GM18505 (cell line): ENCODE data around the gene CXCL14.
A peak's percentile ranks its signal among the peaks of the same experiment; 100 is the strongest.

ENCODE experiments used
- ATAC-seq: cut with Tn5 transposase; IDR thresholded peaks from one replicate; pipeline ENCODE4 v1.9.1; 2021; ENCODE audit not compliant: unreplicated experiment
- POLR2A ChIP-seq: IDR thresholded peaks from 4 replicates; pipeline ENCODE4 v1.6.1; 2011; ENCODE audit warnings: borderline replicate concordance; ENCODE audit not compliant: insufficient read depth, insufficient read length; ENCODE audit errors: extremely low read depth

Gene CXCL14

GRCh38 chr5:135568246-135568645 lies 10.5 kb downstream of the CXCL14 start:
- no peak for TF ChIP-seq POLR2A
- no peak for ATAC-seq

DNA sequence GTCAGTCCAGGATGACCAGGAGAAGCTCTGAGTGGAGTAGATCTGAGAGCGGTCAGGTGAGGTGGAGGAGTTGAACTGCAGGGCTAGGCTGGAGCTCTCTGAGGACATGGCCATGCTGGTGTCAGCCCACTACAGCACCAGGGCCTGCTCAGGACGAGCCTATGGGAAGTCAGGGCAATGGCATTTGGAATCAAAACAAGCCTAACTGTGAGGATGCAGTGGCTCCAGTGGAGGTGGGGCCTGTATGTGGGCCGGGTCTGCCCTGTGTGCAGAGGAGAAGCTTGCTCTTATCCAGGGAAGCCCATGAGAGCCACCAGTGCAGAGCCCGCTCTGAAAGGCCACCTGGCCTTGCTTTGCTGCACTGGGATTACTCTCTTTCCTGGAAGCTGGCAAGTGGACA lies 11.1 kb downstream of the CXCL14 start:
- no peak for TF ChIP-seq POLR2A

DNA sequence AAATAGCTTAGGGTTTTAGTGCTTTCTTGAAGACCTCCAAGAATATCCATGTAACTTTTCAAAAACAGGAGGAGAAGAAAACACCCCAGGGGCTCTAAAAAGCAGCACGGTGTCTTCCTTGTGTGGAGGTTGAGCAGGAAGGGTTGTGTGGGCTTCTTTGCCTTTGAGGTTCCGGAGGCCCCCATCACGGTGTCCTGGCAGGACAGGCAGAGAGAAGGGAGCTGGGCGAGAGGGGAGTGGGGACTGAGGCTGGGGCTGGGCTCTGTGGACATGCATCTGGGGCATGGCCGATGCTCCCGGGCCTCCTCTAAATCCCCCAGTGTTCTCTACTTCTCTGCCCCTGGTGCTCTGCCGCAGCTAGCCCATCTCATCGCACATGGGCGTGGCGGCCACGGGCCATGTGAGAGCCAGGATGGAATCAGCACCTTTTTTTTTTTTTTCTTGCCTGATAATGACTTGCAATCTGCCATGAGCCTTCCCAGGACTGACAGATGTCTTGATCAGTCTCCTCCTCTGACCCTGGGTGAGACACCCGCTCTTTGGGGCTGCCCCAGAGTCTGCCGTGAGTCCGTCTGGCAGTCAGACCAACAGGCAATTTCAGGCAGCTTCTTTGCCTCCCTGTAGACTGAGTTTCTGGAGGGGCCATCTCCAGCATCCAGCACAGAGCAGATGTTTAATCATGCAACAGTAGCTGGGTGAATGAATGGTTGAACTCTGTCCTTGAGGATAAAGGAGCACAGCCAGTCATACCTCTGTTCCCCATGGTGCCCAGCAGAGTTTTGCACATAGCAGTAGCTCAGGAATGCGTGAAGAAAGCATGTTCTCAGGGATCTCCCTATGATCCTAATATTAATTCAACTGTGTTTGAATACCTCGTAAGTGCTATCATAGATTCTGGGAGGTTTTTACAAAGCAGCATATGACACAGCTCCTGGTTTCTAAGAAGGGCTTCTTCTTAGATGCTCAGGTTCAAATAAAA lies 12.1 kb downstream of the CXCL14 start:
- ATAC-seq, result no peak
- no peak for TF ChIP-seq POLR2A

More for the DNA sequence above, 11.1 kb downstream of the CXCL14 start:
- ATAC-seq, result no peak

DNA sequence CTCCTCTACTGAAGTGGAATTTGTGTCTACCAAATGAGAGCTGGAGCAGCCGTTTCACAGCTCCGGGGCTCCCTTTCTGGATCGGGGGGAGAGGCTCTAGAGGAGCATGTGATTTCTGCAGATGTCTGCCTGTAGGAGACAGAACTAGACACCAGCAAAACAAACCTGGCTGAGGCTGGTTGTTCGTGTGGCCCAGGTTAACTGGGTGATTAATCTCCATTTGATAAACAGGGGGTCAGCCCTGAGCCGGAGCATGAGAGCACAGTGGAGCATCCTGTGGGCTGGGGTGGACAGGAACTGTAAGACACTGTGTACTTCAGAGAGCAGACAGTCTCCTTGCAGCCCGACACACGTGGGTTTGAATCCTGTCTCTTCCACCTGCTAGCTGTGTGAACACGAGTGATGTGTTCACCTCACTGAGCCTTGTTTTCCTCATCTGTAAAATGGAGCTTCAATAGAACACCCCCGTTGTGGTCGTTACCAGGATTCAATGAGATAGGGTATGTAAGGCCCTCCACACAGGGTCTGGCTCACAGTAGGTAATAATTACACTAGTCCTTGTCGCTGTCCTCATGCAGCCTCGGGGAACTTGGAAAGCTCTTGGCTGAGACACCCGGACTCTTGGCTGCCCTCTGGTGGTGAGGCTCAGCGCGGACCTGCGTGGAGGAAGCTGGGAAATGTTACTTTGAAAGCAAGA lies 12.9 kb downstream of the CXCL14 start:
- no peak for TF ChIP-seq POLR2A
- ATAC-seq, result peak; percentile 52

DNA sequence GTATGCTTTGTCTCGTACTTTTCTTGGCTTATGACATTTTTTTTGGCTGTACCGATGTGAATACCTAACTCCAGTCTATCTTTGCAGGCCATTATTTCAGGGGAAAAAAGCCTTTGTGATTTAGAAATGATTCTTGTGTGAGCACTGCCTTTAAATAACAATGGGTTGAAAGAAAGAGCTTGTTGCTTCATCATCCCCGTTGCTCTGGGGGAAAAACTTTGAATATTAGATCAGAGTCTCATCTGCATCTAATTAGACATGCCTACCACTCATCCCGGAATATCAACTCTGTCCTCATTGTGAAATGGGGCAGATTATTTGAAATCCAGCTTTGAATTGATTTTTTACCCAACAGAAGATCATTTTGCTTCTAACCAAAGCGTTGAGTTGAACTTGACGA lies 13.5 kb downstream of the CXCL14 start:
- no peak for ATAC-seq
- no peak for TF ChIP-seq POLR2A

- no peak for TF ChIP-seq POLR2A
- no peak for ATAC-seq
Observed at GRCh38 chr5:135564331-135564730, 14.5 kb downstream of the CXCL14 start.

- no peak for ATAC-seq
- TF ChIP-seq POLR2A, result no peak
Observed at GRCh38 chr5:135561266-135561665, 17.5 kb downstream of the CXCL14 start.

GRCh38 chr5:135560858-135561257 lies 17.9 kb downstream of the CXCL14 start:
- TF ChIP-seq POLR2A, result no peak
- peak; percentile 96 for ATAC-seq

DNA sequence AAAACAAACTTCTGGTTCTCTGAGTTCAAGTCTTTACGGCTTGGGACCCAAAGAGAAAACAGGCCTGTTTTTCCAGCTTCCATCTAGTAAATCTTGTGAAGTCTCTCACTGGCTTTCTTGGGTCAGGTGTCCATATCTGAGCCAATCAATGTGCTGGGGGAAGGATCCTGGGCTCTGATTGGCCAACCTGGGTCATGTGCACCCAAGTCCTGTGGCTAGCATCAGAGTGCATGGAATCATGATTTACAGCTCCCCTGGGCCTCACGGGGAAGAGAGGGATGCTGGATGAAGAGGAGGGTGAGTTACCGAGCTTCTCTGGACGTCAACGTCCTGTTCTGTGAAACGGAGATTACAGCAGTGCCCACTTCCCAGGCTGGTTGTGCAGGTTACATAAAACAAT lies 19.4 kb downstream of the CXCL14 start:
- no peak for ATAC-seq
- no peak for TF ChIP-seq POLR2A

- TF ChIP-seq POLR2A, result no peak
- no peak for ATAC-seq
Observed at GRCh38 chr5:135557076-135557838, 21.5 kb downstream of the CXCL14 start.

- no peak for TF ChIP-seq POLR2A
- no peak for ATAC-seq
Observed at GRCh38 chr5:135556620-135557019, 22.2 kb downstream of the CXCL14 start.

- no peak for ATAC-seq
- no peak for TF ChIP-seq POLR2A
Observed at GRCh38 chr5:135555530-135555929, 23.3 kb downstream of the CXCL14 start.

- TF ChIP-seq POLR2A, result no peak
- no peak for ATAC-seq
Observed at GRCh38 chr5:135553688-135554462, 24.9 kb downstream of the CXCL14 start.
